Left ventricle myocardium superior (tissue), 1 donor: ENCODE results near the gene HSPA2. TPM values are rescaled to one million over a fixed set of nuclear protein-coding genes. Genes with fewer than 3 reads are reported as not detected.
A peak's percentile ranks its signal among the peaks of the same experiment; 100 is the strongest.
"Not testable (repeated sequence)": the region's sequence is repeated elsewhere in the genome, so short reads cannot be mapped to it uniquely, and the experiment has no call there.

ENCODE experiments used
- ATAC-seq: fragments of 200-7000 bp; cut with Tn5 transposase; one replicate; pipeline ENCODE4 v1.9.1; 2020; ENCODE audit warnings: mild to moderate bottlenecking, moderate library complexity
- DNase-seq: peaks from one replicate; pipeline ENCODE4 v3.0.0-alpha.2; 2020
- intact Hi-C: fragments of 100-400 bp; cut with micrococcal nuclease; formaldehyde crosslinking; loops from one replicate; pipeline ENCODE4 v1.11.0; 2022
- total RNA-seq: library from RNA; stranded (reverse); fragmentation: NEBNext Ultra II Directional; extraction: Animal tissue kit (Norgen Biotek cat#: 25700); gene quantifications from one replicate; pipeline ENCODE4 v1.2.1, GENCODE V29; 2021
- donor health status: DM: no; HTN: yes; CAD: no; lungs with severe emphysema.

HSPA2 gene
- total RNA-seq, 1 donor from 2014 or later = 13.8 TPM

DNA sequence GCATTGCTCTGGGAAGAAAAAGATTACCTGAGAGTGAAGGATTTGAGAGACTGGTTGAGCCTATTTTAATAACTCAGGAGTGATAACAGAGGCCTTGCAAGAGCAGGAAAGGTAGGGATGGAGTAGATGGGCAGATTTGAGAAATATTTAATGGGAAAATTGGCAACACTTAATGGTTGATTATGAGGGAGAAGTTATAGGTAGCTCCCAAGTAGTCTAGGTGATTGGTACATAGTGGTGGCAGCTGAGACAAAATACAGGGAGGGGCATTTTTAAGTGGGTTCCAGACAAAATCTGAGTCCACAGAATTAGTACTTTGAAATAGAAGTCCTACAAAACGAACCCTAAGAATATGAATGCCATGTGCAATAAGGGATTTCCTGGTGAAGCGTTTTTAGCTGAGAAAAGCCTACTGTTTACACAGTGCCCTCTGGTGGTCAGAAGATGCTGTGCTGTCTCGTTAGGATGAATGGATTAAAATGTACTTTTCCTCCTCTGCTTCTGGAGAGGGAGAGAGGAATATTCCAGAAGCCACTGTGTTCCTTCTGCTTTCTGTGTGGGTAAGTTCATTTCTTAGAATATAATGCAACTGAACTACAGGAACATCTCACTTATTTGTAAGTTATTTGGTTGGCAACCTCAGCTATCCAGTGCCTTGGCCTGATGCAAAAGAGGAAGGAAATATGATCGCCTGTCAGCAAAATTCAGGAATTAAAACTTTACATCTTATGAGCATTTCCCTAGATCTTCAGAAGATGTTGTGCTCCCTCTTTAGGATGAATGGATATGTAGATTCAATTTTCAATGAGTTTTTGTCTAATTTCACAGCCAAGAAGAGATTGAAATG, 29.5 kb upstream of the HSPA2 start:
- peak; percentile 59 for ATAC-seq
- intact Hi-C loops = no loop called here
- DNase-seq = no peak

DNA sequence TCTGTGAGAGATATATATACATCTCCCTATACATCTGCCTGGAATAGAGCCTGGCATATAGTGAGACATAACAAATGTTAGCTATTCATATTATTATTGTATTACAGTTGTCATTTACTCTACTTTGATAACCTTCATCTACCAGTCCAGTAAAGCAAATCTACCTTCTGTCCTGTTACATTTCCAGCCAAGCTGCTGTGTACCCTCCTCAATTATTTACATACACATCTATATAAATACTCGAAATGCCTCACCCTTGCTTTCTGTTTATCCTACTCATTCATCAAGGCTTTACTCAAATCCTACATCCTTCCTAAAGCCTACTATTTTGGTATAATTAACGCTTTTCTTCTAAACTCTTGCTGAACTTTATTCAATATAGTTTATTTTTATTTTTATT, 27.3 kb upstream of the HSPA2 start:
- ATAC-seq (no peak), DNase-seq (no peak)
- intact Hi-C loops = no loop called here

- DNase-seq = no peak
- intact Hi-C loops = no loop called here
- ATAC-seq = peak; percentile 44
Observed at GRCh38 chr14:64515053-64515452, 25.5 kb upstream of the HSPA2 start.

DNA sequence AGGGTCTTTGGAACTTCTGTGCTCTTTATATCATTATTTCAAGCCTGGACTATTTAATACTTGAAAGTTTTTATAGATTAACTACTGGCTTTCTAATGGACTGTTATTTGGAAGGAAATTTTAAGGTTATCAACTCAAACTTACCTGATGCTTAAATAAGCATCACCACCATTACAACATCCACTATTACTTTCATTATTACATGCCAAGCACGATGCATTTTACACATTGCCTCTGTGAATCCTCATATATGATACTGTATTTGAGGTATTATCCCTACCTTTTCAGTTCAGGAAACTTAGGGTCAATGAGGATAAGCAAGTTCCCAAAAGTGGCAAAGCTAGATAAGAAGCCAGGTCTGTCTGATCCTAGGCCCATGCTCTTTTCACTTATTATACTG, 23.6 kb upstream of the HSPA2 start:
- DNase-seq = no peak
- intact Hi-C loops = no loop called here
- no peak for ATAC-seq

DNA sequence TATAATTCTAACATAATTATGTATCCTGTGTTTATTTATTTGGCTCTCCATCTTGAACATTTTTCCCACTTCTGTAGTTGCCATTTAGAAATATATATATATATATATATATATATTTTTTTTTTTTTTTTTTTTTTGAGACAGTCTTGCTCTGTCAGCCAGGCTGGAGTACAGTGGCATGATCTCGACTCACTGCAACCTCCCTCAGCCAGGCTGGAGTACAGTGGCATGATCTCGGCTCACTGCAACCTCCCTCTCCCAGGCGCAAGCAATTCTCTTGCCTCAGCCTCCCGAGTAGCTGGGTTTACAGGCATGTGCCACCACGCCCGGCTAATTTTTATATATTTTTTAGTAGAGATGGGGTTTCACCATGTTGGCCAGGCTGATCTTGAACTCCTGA, 22.9 kb upstream of the HSPA2 start:
- intact Hi-C loops, DNase-seq, ATAC-seq: not testable (repeated sequence)

DNA sequence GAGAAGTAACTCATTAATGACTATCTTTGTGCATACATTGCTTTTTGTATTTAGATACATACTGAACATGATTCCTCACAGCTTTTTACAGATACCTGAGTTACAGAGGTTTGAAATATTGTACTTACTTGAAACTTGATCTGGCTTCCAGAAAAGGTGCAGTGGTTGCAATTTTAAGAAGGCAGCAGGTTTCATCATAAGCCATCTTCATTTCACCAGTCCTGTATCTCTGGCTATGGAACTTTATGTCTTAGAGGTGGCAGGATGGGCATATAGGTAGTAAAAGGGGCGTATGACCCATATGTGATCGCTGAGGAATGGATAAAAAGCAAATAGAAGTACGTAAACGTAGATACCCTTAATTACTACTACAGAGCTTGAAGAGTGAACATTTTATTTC, 22.3 kb upstream of the HSPA2 start:
- intact Hi-C loops = no loop called here
- ATAC-seq (no peak), DNase-seq (no peak)

DNA sequence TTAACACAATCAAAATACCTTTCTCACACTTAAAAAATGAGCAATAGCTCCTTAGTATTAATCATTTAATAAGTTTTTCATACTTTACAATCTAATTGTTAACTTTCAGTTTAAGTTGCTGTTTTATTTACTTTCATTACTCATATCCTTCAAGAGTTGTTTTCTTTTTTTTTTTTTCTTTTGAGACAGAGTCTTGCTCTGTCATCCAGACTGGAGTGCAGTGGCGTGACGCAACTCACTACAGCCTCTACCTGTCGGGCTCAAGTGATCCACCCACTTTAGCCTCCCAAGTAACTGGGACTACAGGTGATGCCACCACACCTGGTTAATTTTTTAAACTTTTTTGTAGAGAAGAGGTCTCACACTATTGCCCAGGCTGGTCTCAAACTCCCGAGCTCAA, 19.8 kb upstream of the HSPA2 start:
- no peak for ATAC-seq
- DNase-seq = no peak
- intact Hi-C loops = no loop called here

- no peak for ATAC-seq
Observed at GRCh38 chr14:64522591-64523355, 17.8 kb upstream of the HSPA2 start.

DNA sequence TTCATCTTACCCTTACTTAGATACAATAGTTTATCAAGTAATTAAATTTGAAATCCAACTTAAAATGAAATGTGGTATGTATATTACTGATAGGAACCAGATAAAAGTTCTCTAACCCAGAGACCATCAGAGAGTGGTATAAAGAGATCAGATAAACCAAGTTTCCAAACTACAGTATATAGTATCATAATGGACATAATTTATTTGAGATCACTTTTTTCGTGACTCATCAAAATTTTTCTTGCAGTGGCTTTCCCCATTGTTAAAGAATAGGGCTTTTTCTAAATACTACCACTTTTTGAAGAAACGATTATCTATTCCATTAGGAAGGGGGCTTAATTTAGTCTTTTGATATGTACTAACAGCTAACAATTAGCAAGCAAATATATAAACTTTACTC, 15.2 kb upstream of the HSPA2 start:
- DNase-seq (no peak), ATAC-seq (no peak)
- intact Hi-C loops = no loop called here

More at GRCh38 chr14:64522591-64523355, 17.8 kb upstream of the HSPA2 start:
- intact Hi-C loops = no loop called here
- DNase-seq = no peak

DNA sequence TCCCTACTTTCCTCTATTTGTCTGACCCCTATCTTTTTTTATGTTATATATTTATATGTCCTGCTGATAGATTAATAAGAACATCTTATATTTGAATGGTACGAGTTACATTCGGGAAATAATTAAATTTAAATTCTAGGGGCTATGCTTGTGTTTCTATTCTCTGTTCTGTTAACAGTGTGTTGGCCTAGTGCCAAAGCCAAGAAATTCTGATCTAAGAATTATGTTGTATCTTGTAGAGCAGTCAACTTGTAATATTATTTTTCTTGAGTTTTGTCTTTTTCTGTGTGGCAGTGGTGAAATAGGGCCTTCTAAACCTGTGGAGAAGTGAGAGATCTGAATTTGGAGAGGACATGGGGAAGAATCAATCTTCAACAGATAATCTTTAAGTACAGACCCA, 9.0 kb upstream of the HSPA2 start:
- no peak for DNase-seq
- ATAC-seq = no peak
- intact Hi-C loops = no loop called here

DNA sequence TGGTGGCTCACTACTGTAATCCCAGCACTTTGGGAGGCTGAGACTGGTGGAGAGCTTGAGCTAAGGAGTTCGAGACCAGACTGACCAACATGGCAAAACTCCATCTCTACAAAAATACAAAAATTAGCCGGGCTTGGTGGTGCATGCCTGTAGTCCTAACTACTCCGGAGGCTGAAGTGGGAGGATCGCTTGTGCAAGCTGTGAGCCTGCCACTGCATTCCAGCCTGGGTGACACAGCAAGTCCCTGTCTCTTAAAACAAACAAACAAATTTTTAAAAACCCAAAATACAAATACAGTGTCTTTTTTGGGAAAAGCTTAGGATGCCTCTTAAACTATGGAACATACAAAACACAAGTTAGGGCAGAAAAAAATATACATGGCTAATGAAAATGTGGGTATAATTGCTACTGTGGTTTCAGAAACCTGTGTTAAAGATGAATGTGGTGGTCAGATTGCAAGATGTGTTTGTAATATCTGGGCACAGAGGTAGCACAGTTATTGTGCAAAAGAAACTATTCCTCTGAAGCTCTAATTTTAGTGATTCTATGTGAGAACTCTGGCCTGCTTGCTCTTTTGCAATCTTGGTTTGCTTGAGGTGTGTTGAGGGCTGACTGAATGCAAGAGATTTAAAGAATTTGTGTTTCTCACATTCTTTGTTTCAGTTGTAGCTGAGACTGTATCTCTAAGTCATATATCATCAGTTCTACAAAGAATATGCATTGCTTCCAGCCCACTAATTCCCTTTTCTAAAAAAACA, 3.9 kb upstream of the HSPA2 start:
- intact Hi-C loops = no loop called here
- DNase-seq = no peak
- ATAC-seq = no peak

DNA sequence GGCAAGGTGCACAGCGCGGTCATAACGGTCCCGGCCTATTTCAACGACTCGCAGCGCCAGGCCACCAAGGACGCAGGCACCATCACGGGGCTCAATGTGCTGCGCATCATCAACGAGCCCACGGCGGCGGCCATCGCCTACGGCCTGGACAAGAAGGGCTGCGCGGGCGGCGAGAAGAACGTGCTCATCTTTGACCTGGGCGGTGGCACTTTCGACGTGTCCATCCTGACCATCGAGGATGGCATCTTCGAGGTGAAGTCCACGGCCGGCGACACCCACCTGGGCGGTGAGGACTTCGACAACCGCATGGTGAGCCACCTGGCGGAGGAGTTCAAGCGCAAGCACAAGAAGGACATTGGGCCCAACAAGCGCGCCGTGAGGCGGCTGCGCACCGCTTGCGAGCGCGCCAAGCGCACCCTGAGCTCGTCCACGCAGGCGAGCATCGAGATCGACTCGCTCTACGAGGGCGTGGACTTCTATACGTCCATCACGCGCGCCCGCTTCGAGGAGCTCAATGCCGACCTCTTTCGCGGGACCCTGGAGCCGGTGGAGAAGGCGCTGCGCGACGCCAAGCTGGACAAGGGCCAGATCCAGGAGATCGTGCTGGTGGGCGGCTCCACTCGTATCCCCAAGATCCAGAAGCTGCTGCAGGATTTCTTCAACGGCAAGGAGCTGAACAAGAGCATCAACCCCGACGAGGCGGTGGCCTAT, 875 bp downstream of the HSPA2 start:
- ATAC-seq = no peak
- intact Hi-C loops = loop anchor here (10.0 kb wide), 1 partner anchor 93 kb away; no protein-coding TSS in a partner anchor
- DNase-seq = peak; percentile 47

- intact Hi-C loops = loop anchor here (10.0 kb wide), 1 partner anchor 93 kb away; no protein-coding TSS in a partner anchor
- ATAC-seq (no peak), DNase-seq (no peak)
Observed at GRCh38 chr14:64541972-64542835, 1.7 kb downstream of the HSPA2 start.

DNA sequence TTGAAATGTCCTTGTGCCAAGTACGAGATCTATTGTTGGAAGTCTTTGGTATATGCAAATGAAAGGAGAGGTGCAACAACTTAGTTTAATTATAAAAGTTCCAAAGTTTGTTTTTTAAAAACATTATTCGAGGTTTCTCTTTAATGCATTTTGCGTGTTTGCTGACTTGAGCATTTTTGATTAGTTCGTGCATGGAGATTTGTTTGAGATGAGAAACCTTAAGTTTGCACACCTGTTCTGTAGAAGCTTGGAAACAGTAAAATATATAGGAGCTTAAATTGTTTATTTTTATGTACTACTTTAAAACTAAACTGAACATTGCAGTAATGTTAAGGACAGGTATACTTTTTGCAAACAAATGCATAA, 2.3 kb downstream of the HSPA2 start:
- no peak for ATAC-seq
- DNase-seq = no peak
- intact Hi-C loops = loop anchor here (10.0 kb wide), 1 partner anchor 92 kb away; no protein-coding TSS in a partner anchor

DNA sequence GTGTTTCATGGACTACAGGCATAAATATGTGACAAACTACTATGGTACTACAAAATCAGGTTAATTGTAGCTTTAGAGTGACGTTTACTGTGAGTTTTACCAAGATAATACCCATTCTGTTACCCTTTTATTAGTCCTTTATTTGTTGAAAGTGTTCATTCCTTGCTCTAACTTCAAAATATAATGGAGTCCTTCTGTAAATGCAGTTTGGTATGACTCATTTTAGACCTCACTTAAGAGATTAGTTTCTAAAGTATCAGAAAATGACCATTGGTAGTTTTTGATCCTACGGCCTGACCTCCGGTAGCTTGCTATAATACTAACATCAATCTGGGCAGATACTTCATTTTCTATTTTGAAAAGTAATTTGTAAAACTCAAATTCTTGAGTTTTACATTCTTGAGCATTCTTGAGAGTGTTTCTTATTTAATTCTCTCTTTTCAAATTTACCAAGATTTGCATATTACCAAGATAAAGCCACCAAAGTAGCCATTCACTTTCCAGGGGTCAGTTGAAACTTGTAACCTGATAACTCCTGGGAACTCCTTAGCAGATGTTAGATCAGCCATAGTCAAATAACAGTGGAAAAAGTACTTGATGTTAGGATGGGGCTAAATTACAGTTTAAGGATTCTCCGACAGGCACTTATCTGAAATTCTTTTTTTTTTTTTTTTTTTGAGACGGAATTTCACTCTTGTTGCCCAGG, 4.2 kb downstream of the HSPA2 start:
- intact Hi-C loops = loop anchor here (10.0 kb wide), 1 partner anchor 90 kb away; no protein-coding TSS in a partner anchor
- ATAC-seq (no peak), DNase-seq (no peak)

GRCh38 chr14:64549016-64549415, 8.5 kb downstream of the HSPA2 start:
- ATAC-seq (no peak), DNase-seq (no peak)
- intact Hi-C loops = loop anchor here (10.0 kb wide), 1 partner anchor 86 kb away; no protein-coding TSS in a partner anchor
